Activated CD4-positive, alpha-beta T cell treated with anti-CD3 and anti-CD28 coated beads, Interleukin-2, amount 10 ng/mL, durations not matched to agents 7 days and 5 days (primary cell): ENCODE results near the gene ELP2. TPM values are rescaled to one million over a fixed set of nuclear protein-coding genes. Genes with fewer than 3 reads are reported as not detected.
"Not testable (repeated sequence)": the region's sequence is repeated elsewhere in the genome, so short reads cannot be mapped to it uniquely, and the experiment has no call there.

Experiments used
- CTCF ChIA-PET: fragments of 350-600 bp; sonication (Branson Sonifier 250); formaldehyde crosslinking; loops from one replicate; lab custom pipeline; 2021; ENCODE audit warnings: antibody characterized with exemption; lab: Charles Lee
- POLR2A ChIA-PET: fragments of 350-600 bp; sonication (Branson Sonifier 250); formaldehyde crosslinking; loops from one replicate; lab custom pipeline; 2021; ENCODE audit warnings: antibody characterized with exemption; lab: Charles Lee
- DNase-seq: peaks from one replicate; pipeline ENCODE4 v3.0.0-alpha.2; 2020
- H3K27ac Mint-ChIP-seq: one replicate; pipeline ENCODE4 v1.8.0; 2021; ENCODE audit warnings: mild to moderate bottlenecking, moderate library complexity, mixed read lengths
- H3K27me3 Mint-ChIP-seq: one replicate; pipeline ENCODE4 v1.8.0; 2021; ENCODE audit warnings: mixed read lengths
- H3K36me3 Mint-ChIP-seq: one replicate; pipeline ENCODE4 v1.8.0; 2021; ENCODE audit warnings: low read depth, mixed read lengths
- H3K4me1 Mint-ChIP-seq: one replicate; pipeline ENCODE4 v1.8.0; 2021; ENCODE audit warnings: mixed read lengths
- H3K4me3 Mint-ChIP-seq: one replicate; pipeline ENCODE4 v1.8.0; 2021; ENCODE audit warnings: mild to moderate bottlenecking, moderate library complexity, mixed read lengths
- H3K9me3 Mint-ChIP-seq: one replicate; pipeline ENCODE4 v1.8.0; 2021; ENCODE audit warnings: mixed read lengths
- total RNA-seq, 2 experiments: library from RNA; stranded (reverse); gene quantifications; one replicate each; pipeline ENCODE4 v1.2.3, GENCODE V29; 2021

ELP2 gene
- total RNA-seq, 2 experiments from 2014 or later: 63.3 to 72.8 TPM

- no peak for DNase-seq
- POLR2A ChIA-PET: interaction anchor here (0.6 kb wide), 1 partner anchor 14 kb away, joined by 7 read pairs; the partner anchor contains the start of gene SLC39A6
- Mint-ChIP-seq H3K27me3 (no peaks in the 10 kb centered on the region), H3K36me3 (peaks cover 52% of the 10 kb centered on the region), H3K4me1 (peaks cover 10% of the 10 kb centered on the region), H3K9me3 (no peaks in the 10 kb centered on the region), H3K27ac (no peak overlapping the region), H3K4me3 (no peak overlapping the region)
- CTCF ChIA-PET: no interaction called here
These were observed 13.7 kb downstream of the ELP2 start for GRCh38 chr18:36143391-36143790.

DNA sequence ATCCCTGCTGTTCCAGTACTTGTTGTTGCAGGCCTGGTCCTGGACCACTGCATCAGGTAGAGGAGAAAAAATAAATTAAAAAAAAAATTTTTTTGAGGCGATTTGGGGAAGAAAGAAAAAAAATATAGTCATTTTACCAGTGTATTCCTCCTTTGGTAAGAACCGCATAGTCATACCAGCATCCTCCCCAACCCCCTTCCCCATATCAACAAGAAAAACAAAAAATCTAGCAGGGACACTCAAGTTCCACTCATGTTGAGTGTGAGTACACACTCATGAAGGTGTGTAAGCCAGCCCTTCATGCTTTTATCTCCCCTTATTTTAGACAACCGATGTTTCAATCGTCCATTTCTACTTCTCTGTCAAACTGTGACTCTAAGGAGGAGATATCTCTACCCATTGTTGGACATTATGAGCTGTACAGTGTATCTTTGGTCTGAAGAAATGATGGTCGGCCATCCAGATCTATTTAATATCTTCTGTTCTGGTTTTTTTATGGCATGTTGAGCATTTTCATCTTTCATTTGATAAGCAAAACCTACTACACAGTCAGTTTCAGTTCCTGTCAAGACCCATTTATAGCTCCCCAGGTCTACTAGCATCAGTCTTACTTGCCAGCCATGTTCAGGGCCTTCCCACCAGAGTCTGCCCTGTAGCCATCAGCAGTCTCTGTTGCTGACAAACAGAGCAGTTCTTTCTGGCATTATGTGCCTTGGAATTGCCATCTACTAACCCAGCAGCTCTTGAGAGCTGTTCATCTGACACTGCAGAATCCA, 20.0 kb downstream of the ELP2 start:
- DNase-seq: no peak
- ChIA-PET CTCF (no interaction called here), POLR2A (no interaction called here)
- H3K36me3 Mint-ChIP-seq: peaks cover 58% of the 10 kb centered on the region
- no peak overlapping the region for H3K27ac Mint-ChIP-seq
- H3K27me3 Mint-ChIP-seq: no peaks in the 10 kb centered on the region
- H3K9me3 Mint-ChIP-seq: no peaks in the 10 kb centered on the region
- H3K4me1 Mint-ChIP-seq: peaks cover 2% of the 10 kb centered on the region
- H3K4me3 Mint-ChIP-seq: no peak overlapping the region

DNA sequence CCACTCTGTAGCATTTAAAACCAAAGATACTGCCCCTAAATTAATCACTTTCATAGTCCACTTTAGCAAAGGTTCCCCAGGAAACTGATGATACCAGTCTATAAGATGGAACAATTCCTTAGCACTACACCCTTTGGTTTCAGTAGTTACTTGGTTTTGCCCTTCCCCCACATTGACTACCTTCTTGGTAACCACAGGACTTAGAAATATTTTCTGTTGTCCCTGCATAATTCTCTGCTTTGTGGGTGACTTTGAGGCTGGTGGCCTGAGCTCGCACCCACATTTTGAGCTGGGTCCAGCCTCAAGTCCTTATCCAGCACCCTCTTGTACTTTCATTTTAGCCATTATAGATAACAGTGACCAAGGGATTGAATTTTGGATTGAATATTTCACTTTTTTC, 23.1 kb downstream of the ELP2 start:
- H3K9me3 Mint-ChIP-seq: no peaks in the 10 kb centered on the region
- peaks cover 60% of the 10 kb centered on the region for H3K36me3 Mint-ChIP-seq
- H3K27me3 Mint-ChIP-seq: no peaks in the 10 kb centered on the region
- DNase-seq: no peak
- H3K4me1 Mint-ChIP-seq: peaks cover 5% of the 10 kb centered on the region
- no peak overlapping the region for H3K4me3 Mint-ChIP-seq
- POLR2A ChIA-PET: no interaction called here
- H3K27ac Mint-ChIP-seq: no peak overlapping the region
- CTCF ChIA-PET: no interaction called here

- ChIA-PET CTCF (interaction anchor here (0.7 kb wide), 1 partner anchor 39 kb away, joined by 3 read pairs; no protein-coding TSS in a partner anchor), POLR2A (no interaction called here)
- DNase-seq: no peak
- H3K4me1 Mint-ChIP-seq: peaks cover 8% of the 10 kb centered on the region
- H3K36me3 Mint-ChIP-seq: peaks cover 60% of the 10 kb centered on the region
- H3K27me3 Mint-ChIP-seq: no peaks in the 10 kb centered on the region
- H3K4me3 Mint-ChIP-seq: no peak overlapping the region
- no peak overlapping the region for H3K27ac Mint-ChIP-seq
- no peaks in the 10 kb centered on the region for H3K9me3 Mint-ChIP-seq
These were observed 23.5 kb downstream of the ELP2 start for GRCh38 chr18:36153203-36153602.

DNA sequence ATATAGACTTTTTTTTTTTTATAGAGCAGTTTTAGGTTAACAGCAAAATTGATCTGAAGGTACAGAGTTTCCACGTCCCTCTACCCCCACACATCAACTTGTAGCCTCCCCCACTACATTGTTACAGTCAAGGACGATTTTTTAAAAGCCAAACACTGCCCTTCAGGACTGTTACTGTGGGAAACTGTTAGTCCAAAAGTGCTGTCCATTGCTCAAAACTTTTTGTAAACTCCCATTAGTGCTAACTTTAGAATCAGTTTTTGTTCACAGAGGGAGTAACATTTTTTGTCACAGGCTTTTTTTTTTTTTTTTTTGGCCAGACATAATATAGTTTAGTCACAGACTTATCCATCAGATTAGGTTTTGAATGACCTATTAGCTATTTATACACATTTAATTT, 24.1 kb downstream of the ELP2 start:
- POLR2A ChIA-PET: no interaction called here

GRCh38 chr18:36155851-36156757, 26.4 kb downstream of the ELP2 start:
- H3K4me3 Mint-ChIP-seq: no peak overlapping the region
- CTCF ChIA-PET: no interaction called here
- H3K9me3 Mint-ChIP-seq: no peaks in the 10 kb centered on the region
- POLR2A ChIA-PET: no interaction called here
- H3K36me3 Mint-ChIP-seq: peaks cover 56% of the 10 kb centered on the region
- DNase-seq: no peak
- no peak overlapping the region for H3K27ac Mint-ChIP-seq
- H3K27me3 Mint-ChIP-seq: no peaks in the 10 kb centered on the region
- peaks cover 12% of the 10 kb centered on the region for H3K4me1 Mint-ChIP-seq

More for the DNA sequence above, 24.1 kb downstream of the ELP2 start:
- Mint-ChIP-seq H3K9me3 (no peaks in the 10 kb centered on the region), H3K4me3 (no peak overlapping the region), H3K27ac (no peak overlapping the region), H3K4me1 (peaks cover 8% of the 10 kb centered on the region), H3K36me3 (peaks cover 59% of the 10 kb centered on the region), H3K27me3 (no peaks in the 10 kb centered on the region)
- no peak for DNase-seq
- CTCF ChIA-PET: interaction anchor here (0.7 kb wide), 1 partner anchor 38 kb away, joined by 3 read pairs; no protein-coding TSS in a partner anchor

GRCh38 chr18:36157441-36157840, 27.7 kb downstream of the ELP2 start:
- CTCF ChIA-PET: interaction anchor here (0.6 kb wide), 1 partner anchor 29 kb away, joined by 3 read pairs; no protein-coding TSS in a partner anchor
- Mint-ChIP-seq H3K9me3 (no peaks in the 10 kb centered on the region), H3K4me3 (no peak overlapping the region), H3K27ac (no peak overlapping the region), H3K36me3 (peaks cover 60% of the 10 kb centered on the region), H3K27me3 (no peaks in the 10 kb centered on the region), H3K4me1 (peaks cover 12% of the 10 kb centered on the region)
- POLR2A ChIA-PET: no interaction called here
- no peak for DNase-seq

- Mint-ChIP-seq H3K4me3 (no peak overlapping the region), H3K27ac (no peak overlapping the region), H3K9me3 (no peaks in the 10 kb centered on the region), H3K4me1 (peaks cover 10% of the 10 kb centered on the region), H3K36me3 (peaks cover 59% of the 10 kb centered on the region), H3K27me3 (no peaks in the 10 kb centered on the region)
- no peak for DNase-seq
- POLR2A ChIA-PET: no interaction called here
- CTCF ChIA-PET: no interaction called here
These were observed 28.7 kb downstream of the ELP2 start for GRCh38 chr18:36158266-36158867.

DNA sequence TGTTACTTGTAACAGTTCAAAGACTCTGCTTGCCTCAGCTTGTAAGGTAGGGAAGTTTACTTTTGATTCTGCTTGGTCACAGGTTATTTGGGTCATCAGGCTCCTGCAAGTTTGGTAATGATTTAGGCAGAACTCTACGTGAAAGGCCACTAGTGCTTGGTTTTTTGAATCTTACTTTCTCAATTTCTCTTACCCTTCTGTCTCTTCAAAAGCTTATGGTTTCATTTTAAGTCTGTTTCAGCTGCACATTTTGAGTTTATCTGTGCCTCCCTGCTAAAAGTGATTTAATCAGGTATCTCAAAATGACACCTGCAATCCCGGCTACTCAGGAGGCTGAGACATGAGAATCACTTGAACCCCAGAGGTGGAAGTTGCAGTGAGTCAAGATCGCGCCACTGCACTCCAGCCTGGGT, 31.3 kb downstream of the ELP2 start:
- Mint-ChIP-seq H3K4me3 (no peak overlapping the region), H3K27me3 (no peaks in the 10 kb centered on the region), H3K4me1 (peaks cover 10% of the 10 kb centered on the region), H3K27ac (no peak overlapping the region), H3K9me3 (no peaks in the 10 kb centered on the region), H3K36me3 (peaks cover 63% of the 10 kb centered on the region)
- ChIA-PET CTCF (interaction anchor here (0.6 to 0.7 kb wide), 2 partner anchors 22 to 37 kb away, joined by 4 read pairs; no protein-coding TSS in a partner anchor), POLR2A (no interaction called here)
- no peak for DNase-seq

DNA sequence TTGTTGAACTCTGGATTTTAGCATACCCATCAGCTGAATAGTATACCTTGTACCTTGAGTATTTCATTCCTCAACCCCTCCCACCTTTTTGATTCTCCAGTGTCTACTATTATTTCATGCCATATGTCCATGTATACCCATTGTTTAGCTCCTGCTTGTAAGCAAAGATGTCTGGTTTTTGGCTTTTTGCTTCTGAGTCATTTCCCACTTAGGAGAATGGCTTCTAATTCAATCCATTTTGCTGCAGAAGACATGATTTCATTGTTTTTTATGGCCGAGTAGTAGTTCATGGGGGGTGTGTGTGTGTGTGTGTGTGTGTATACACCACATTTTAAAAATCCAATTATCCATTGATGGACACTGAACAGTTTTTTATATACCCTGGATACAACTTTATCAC, 33.3 kb downstream of the ELP2 start:
- DNase-seq: no peak
- no peaks in the 10 kb centered on the region for H3K9me3 Mint-ChIP-seq
- H3K36me3 Mint-ChIP-seq: peaks cover 59% of the 10 kb centered on the region
- ChIA-PET CTCF (interaction anchor here (0.6 kb wide), 1 partner anchor 1543 kb away, joined by 3 read pairs; no protein-coding TSS in a partner anchor), POLR2A (interaction anchor here (0.6 kb wide), 1 partner anchor 146 kb away, joined by 3 read pairs; no protein-coding TSS in a partner anchor)
- peaks cover 5% of the 10 kb centered on the region for H3K4me1 Mint-ChIP-seq
- no peaks in the 10 kb centered on the region for H3K27me3 Mint-ChIP-seq
- no peak overlapping the region for H3K4me3 Mint-ChIP-seq
- no peak overlapping the region for H3K27ac Mint-ChIP-seq

DNA sequence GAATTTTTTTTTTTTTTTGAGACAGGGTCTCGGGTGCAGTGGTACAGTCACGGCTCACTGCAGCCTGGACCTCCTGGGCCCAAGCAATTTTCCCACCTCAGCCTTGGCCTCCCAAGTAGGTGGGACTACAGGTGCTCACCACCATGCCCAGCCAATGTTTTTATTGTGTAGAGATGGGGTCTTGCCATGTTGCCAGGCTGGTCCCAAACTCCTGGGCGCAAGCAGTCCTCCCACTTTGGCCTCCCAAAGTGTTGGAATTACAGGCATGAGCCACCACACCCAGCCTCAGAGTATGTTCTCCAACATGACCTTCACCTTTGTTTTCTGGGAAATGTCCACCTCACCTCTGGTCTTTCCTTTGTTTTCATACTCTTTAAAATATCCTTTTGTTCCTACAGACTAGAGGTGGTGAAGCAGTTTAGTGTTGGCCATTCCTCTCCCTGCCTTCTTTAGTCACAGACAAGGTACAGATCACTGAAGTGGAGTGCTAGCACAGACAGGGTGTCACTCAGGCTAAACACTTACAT, 38.1 kb downstream of the ELP2 start:
- CTCF ChIA-PET: interaction anchor here (0.7 kb wide), 1 partner anchor 245 kb away, joined by 3 read pairs; no protein-coding TSS in a partner anchor
- no peak overlapping the region for H3K4me3 Mint-ChIP-seq
- H3K36me3 Mint-ChIP-seq: peaks cover 60% of the 10 kb centered on the region
- DNase-seq: no peak
- no peaks in the 10 kb centered on the region for H3K27me3 Mint-ChIP-seq
- POLR2A ChIA-PET: no interaction called here
- H3K27ac Mint-ChIP-seq: no peak overlapping the region
- no peaks in the 10 kb centered on the region for H3K9me3 Mint-ChIP-seq
- no peaks in the 10 kb centered on the region for H3K4me1 Mint-ChIP-seq

- H3K27ac Mint-ChIP-seq: not testable (repeated sequence)
These were observed 38.6 kb downstream of the ELP2 start for GRCh38 chr18:36168296-36168695.

More at GRCh38 chr18:36168296-36168695, 38.6 kb downstream of the ELP2 start:
- H3K27me3 Mint-ChIP-seq, POLR2A ChIA-PET, H3K4me3 Mint-ChIP-seq, DNase-seq, H3K4me1 Mint-ChIP-seq, CTCF ChIA-PET, H3K9me3 Mint-ChIP-seq: not testable (repeated sequence)
- H3K36me3 Mint-ChIP-seq: peaks cover 54% of the 10 kb centered on the region
